ENCODE measurements around the gene FGF22.
"Not testable (repeated sequence)": the region's sequence is repeated elsewhere in the genome, so short reads cannot be mapped to it uniquely, and the experiment has no call there.

The FGF22 gene

DNA sequence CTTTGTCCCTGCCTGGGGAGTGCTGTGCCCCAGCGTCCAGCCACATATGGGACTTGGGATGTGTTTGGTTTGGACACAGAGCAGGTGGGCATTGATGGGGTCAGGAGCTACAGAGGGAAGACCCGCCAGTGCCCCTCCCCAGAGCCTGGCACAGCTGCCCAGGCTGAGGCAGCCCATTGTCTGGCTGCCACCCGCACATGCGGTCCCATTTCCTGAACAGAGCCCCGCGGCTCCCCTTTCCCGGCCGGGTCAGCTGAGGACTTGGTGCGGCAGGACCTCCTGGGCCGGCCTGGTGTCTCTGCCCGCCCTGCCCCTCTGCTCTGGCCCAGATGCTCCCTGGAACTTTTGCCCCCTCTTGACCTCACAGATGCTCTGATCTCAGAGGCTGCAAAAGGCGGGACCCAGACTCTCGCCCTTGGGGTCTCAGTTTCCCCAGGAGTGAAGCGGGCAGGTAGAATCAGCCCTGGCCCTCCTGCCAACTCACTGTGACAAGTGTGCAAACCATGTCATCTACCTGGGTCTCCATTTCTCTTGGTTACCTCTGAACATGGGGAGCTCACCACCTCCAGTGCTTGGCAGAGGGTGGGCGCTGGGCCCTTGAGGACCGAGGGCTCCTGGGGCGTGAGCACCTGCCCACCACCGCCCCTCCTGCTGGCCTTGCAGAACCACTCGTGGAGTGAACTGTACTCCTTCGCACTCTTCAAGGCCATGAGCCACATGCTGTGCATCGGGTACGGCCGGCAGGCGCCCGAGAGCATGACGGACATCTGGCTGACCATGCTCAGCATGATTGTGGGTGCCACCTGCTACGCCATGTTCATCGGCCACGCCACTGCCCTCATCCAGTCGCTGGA is 32.2 kb upstream of the FGF22 start:
- no peak for DNase-seq

- no peak for DNase-seq
Observed at GRCh38 chr19:608155-609003, 31.3 kb upstream of the FGF22 start.

- peak; percentile 56 for DNase-seq
Observed at GRCh38 chr19:609004-609346, 30.7 kb upstream of the FGF22 start.

- DNase-seq: no peak
Observed at GRCh38 chr19:610071-610800, 29.4 kb upstream of the FGF22 start.

DNA sequence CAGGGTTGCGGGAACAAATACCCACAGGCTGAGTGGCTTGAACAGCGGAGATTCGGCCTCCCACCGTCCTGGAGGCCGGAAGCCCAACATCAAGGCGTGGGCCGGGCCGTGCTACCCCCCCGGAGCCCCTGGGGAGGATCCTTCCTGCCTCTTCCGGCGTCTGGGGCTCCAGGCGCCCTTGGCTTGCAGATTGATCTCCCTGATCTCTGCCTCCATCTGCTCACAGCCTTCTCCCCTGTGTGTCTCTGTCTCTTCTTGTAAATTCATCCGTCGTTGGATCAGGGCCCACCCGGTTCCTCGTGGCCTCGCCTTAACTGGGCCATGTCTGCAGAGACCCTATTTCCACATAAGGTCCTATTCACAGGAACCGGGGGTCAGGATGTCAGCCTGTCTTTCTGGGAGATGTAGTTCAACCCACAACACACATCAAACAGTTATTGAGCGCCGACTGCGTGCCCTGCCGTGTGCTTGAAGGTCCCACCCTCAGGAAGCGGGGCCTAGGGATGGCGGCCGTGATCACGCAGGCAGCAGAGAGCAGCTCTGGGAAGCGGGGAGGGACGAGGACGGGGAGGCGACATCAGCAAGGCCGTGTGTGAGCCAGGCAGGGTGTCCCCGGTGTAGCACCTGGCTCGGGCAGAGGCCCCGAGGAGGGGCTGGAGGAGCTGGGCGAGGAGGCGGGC is 28.7 kb upstream of the FGF22 start:
- no peak for DNase-seq

DNA sequence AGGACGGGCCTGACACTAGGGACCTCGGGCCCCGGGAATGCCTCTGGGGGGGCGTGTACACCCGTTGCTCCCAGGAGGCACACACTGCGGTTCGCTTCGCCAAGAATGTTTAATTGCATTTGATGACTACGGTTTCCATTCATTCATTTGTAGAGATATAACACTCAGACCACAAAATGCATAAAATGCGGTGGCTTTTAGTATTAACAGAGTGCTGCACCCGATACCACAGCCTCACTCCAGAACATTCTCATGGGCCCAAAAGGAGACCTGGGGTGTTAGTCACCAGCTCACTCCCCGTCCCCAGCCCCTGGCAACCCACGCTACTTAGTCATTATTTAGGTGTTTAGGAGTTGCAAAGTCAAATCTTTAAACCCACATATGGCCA is 28.2 kb upstream of the FGF22 start:
- DNase-seq: no peak

GRCh38 chr19:612941-613340 is 26.7 kb upstream of the FGF22 start:
- no peak for DNase-seq

DNA sequence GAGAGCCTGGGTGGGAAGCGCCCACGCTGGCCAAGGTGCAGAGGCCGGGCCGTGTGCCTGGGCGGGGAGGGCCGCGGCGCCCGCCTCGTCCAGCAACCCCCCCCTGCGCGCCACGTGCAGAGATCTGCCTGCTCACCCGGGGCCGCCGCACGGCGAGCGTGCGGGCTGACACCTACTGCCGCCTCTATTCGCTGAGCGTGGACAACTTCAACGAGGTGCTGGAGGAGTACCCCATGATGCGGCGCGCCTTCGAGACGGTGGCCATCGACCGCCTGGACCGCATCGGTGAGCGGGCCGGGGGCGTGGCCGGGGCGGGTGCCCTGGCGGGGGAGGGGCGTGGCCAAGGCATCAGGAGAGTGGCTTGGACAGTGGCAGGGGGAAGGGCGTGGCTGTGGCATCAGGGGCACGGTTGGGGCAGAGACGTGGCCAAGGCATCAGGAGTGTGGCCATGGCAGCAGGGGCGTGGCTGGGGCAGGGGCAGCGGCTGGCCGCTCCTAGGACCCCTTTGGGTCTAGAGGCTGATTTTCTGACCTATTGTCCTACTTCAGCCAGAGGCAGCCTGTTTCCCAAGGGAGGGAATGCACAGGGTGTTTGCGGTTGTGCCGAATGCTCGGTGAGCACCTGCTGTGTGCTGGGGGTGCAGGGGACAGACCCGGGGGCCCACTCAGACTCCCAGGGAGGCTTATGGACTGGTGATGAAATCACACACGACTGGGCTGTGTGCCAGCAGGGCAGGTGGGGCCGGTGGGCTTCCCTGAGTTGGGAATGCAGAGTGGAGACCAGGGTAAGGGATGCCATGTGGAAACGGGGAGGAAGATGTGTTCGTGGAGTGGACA is 25.7 kb upstream of the FGF22 start:
- no peak for DNase-seq

- peak; percentile 16 for DNase-seq
Observed at GRCh38 chr19:615619-616018, 24.1 kb upstream of the FGF22 start.

DNA sequence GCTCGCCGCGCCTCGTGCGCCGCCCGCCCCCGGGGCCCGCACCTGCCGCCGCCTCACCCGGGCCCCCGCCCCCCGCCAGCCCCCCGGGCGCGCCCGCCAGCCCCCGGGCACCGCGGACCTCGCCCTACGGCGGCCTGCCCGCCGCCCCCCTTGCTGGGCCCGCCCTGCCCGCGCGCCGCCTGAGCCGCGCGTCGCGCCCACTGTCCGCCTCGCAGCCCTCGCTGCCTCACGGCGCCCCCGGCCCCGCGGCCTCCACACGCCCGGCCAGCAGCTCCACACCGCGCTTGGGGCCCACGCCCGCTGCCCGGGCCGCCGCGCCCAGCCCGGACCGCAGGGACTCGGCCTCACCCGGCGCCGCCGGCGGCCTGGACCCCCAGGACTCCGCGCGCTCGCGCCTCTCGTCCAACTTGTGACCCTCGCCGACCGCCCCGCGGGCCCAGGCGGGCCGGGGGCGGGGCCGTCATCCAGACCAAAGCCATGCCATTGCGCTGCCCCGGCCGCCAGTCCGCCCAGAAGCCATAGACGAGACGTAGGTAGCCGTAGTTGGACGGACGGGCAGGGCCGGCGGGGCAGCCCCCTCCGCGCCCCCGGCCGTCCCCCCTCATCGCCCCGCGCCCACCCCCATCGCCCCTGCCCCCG is 23.5 kb upstream of the FGF22 start:
- DNase-seq: no peak

DNA sequence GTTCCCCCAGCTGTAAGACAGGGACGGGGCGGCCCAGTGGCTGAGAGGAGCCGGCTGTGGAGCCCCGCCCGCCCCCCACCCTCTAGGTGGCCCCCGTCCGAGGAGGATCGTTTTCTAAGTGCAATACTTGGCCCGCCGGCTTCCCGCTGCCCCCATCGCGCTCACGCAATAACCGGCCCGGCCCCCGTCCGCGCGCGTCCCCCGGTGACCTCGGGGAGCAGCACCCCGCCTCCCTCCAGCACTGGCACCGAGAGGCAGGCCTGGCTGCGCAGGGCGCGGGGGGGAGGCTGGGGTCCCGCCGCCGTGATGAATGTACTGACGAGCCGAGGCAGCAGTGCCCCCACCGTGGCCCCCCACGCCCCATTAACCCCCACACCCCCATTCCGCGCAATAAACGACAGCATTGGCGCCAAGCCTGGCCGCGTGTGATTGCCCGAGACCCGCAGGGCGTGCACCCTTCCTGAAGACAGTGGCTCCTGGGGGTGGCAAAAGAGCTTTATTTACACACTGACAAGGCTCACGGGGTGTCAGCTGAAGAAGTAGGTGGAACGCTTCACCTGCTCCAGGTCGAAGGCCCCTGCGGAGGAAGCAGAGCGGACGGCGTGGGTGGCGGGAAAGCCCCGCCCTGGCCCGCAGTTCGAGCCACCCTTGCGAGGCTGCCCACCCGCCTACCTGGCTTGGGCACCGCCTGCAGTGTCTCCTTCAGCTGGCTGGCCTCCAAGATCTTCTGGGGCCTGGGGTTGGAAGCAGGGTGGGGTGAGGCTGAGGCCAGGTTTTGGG is 22.7 kb upstream of the FGF22 start:
- no peak for DNase-seq

DNA sequence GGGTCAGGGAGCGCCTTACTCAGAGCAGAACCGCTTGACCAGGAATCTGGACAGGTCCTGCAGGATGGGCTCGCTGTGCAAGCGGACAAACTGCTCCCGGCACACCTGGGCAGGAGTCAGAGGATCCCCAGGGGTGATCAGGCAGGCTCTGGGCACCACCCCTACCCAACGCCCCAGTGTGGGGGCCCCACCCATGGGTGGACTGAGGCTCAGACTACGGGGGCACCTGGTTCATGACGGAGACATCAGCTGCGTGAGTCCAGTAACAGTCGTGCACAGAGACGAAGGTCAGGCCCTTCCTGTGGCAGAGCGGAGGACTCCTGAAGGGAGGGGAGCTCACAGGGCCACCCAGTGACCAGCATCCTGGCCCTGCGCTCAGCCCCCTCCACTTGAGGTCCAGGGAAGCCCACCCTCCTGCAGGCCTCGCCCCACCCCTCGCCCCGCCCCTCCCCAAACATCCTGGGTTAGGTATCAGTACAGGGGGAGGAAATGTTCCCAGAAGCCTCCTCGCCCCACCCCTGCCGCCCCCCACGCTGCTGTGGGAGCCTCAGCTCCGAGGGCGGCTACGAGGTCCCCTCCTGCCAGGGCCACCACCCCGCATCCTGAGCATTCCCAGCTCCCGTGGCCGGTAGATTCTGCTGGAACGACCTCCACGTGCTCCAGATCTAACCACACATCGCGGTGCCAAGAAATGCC is 22.0 kb upstream of the FGF22 start:
- no peak for DNase-seq

- DNase-seq: no peak
Observed at GRCh38 chr19:618247-618619, 21.4 kb upstream of the FGF22 start.

DNA sequence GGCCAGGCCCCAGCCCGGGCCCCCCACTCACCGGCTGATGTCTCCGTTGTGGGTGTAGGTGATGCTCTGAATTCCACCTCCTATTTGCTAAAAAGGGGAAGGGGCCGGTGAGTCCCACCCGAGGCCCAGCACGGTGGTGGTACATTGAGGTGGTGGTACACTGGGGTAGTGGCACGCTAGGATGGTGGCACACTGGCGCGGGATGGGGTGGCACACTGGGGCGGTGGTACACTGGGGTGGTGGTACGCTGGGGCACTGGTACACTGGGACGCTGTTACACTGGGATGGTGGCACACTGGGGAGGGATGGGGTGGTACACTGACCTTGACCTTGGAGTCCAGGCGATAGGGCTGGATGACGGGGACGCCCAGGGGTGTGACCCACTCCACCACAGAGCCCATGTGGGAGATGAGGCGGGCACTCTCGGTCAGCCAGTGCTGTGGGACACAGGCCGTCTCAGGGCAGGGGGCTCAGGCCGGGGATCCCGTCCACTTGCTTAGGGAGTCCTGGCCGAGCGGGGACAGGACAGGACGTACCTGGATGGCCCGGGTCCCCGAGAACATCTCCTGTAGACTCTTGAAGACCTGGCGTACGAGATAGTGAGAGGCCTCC is 20.9 kb upstream of the FGF22 start:
- DNase-seq: no peak

DNA sequence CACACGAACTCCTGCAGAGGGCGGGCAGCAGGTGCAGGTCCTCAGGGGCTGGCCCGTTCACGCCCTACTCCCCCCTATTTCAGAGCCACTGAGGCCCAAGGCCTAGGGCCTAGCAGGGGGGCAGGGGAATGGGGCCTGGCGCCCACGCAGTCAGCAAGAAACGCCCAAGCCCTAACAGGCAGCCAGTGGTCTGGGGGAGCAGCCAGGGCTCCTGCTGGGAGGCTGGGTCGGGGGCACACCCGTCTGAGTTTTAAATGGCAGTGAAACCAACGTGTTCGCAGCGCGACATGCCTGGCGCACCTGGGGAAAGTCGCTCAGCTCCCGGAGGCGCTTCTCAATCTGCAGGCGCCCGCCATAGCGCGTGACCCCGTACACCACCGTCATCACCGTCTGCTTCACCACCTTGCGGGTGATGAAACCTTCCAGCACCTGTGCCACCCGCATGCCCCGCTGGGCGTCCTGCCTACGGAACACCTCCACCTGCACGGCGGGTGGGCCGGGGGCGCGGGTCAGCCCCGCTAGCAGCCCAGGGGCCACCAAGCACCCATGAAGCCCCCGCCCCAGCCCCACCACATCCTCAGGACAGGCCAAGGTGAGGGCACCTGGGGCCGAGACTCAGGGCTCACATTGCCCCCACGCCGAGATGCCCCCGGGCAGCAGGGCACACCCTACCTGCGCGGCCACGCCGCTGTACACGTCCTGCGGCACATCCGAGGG is 20.2 kb upstream of the FGF22 start:
- no peak for DNase-seq

DNA sequence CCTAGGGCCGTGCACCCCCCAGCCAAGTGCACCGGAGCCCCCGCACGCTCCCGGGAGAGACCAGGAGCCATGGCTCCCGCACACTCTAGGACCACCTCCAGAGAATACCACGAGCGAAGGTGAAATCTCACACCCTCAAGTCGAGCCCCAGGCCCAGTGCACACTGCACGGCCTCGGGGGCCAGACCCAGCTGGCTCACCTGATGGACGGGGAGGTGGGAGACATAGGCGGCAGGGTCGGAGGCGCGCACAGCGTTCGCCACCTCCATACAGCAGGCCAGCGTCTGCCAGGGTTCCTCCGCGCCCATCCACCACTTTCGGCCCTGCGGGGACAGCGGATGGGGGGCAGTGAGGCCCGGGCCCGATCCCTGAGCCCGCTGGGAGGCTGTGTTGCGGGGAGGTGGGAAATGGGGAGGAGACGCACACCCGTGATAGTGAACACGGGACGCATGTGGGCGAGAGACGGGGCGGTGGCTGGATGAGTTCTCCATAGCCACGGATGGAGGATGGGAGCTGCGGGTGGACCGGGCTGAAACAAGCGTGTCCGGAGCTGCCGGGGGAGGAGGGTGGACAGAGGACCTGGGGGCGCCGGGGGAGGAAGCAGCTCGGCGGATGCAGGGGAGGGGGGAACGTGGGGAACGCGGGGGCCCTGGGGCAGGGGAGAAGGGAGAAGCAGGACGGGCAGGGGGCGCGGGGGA is 19.4 kb upstream of the FGF22 start:
- DNase-seq: no peak

DNA sequence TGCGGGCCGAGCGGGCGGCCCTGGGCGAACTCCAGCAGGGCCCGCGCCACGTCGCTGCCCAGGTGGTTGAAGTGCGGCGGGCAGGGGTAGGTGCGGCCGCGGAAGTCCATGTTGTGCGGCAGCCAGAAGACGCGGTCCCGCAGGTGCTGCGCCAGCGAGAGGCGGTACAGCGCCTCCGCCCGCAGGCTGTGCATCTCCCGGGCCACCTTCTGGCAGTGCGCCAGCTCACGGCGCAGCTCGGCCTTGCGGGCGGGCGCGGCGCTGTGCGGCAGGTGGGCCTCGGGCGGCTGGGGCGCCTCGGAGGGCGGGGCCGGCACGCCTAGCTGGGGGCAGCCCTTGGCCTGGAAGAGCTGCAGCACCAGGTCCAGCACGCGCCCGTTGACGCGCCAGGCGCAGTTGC is 18.5 kb upstream of the FGF22 start:
- not testable (repeated sequence) for DNase-seq

- no peak for DNase-seq
Observed at GRCh38 chr19:621819-622218, 17.9 kb upstream of the FGF22 start.

All from suppressor macrophage treated with lipopolysaccharide for 4 hours (primary cell).